Keratinocyte (primary cell): ENCODE data around the gene BPIFA1.

Experiments
- EZH2 ChIP-seq: IDR thresholded peaks from one replicate; pipeline ENCODE4 v1.6.1; 2012; ENCODE audit warnings: inconsistent platforms, mild to moderate bottlenecking, low read length, moderate library complexity
- TF ChIP-seq, protein P1 (sequence below), 3 experiments: IDR thresholded peaks in 1 of 3; conservative IDR thresholded peaks in 1 of 3; optimal IDR thresholded peaks in 1 of 3; 2 replicates in 2 of 3; 3 replicates in 1 of 3; pipeline versions ENCODE3 to v1.5.1; 2011; ENCODE audit warnings: low read length in 3 of 3, mild to moderate bottlenecking in 3 of 3, moderate library complexity in 2 of 3, control low read depth in 1 of 3, inconsistent platforms in 1 of 3; ENCODE audit not compliant: insufficient read depth in 2 of 3; ENCODE audit errors: extremely low read depth in 1 of 3

DNA sequence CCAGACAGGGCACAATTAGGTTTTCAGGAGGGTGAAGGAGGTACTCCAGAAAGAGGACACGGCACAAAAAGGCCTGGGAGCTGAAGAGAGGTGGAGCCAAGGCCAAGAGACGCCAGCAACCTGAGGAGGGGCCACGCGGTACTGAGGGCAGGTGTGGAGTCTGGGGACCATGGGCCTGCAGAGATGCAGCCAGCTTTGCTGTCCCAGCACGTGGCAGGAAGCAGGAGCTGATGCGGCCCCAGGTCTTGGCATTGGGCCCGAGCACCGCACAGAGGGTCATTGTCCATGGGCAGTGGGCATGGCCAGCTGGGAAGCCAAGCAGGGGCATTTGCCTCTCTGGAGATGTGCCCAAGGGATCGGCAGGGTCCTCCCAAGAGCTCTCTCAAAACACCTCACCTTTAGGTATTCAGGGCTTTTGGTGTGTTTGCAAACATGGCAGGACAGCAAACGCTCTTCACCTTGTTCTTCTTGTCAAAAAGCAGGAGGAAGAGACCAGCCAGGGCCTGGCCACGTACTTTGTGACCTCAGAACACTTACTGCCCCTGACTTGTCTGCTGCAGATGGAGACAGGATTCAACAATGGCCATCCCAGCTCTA is 45.9 kb downstream of the BPIFA1 start:
- TF ChIP-seq, protein P1, sequence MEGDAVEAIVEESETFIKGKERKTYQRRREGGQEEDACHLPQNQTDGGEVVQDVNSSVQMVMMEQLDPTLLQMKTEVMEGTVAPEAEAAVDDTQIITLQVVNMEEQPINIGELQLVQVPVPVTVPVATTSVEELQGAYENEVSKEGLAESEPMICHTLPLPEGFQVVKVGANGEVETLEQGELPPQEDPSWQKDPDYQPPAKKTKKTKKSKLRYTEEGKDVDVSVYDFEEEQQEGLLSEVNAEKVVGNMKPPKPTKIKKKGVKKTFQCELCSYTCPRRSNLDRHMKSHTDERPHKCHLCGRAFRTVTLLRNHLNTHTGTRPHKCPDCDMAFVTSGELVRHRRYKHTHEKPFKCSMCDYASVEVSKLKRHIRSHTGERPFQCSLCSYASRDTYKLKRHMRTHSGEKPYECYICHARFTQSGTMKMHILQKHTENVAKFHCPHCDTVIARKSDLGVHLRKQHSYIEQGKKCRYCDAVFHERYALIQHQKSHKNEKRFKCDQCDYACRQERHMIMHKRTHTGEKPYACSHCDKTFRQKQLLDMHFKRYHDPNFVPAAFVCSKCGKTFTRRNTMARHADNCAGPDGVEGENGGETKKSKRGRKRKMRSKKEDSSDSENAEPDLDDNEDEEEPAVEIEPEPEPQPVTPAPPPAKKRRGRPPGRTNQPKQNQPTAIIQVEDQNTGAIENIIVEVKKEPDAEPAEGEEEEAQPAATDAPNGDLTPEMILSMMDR (optimal IDR thresholded peaks at IDR 0.05 in 1 of 3, IDR thresholded peaks at IDR 0.05 in 1 of 3, conservative IDR thresholded peaks at IDR 0.05 in 1 of 3; ENCODE audit: extremely low read depth in 1 of 3, insufficient read depth in 2 of 3, low read length in 3 of 3) = no peak
- TF ChIP-seq EZH2 = no peak
